B cell (primary cell): ENCODE data around the gene SLC4A5. TPM values are rescaled to one million over a fixed set of nuclear protein-coding genes. Genes with fewer than 3 reads are reported as not detected.
A peak's percentile ranks its signal among the peaks of the same experiment; 100 is the strongest.
"Not testable (repeated sequence)": the region's sequence is repeated elsewhere in the genome, so short reads cannot be mapped to it uniquely, and the experiment has no call there.

Source experiments
- ATAC-seq: fragments of 200-7000 bp; cut with Tn5 transposase; one replicate; pipeline ENCODE4 v1.10.0; 2021; ENCODE audit warnings: low read depth, mild to moderate bottlenecking, moderate number of reproducible peaks, moderate library complexity
- CTCF ChIA-PET: fragments of 350-600 bp; sonication (Branson Sonifier 250); formaldehyde crosslinking; loops from one replicate; lab custom pipeline; 2021; ENCODE audit warnings: antibody characterized with exemption, inconsistent platforms; lab: Charles Lee
- POLR2A ChIA-PET: fragments of 350-600 bp; sonication (Branson Sonifier 250); formaldehyde crosslinking; loops from one replicate; lab custom pipeline; 2021; ENCODE audit warnings: antibody characterized with exemption; lab: Charles Lee
- DNase-seq: peaks from one replicate; pipeline ENCODE4 v3.0.0; 2013
- H2AFZ ChIP-seq: 2 replicates; pipeline ENCODE4 v1.6.1; 2012; ENCODE audit warnings: mild to moderate bottlenecking, low read depth, low read length; ENCODE audit not compliant: insufficient read depth, poor library complexity, severe bottlenecking
- H3K27ac ChIP-seq, 2 donors: 1 replicate in 1 of 2; 2 replicates in 1 of 2; pipeline ENCODE4 v1.5.1; 2012 to 2013; ENCODE audit warnings: low read length in 2 of 2, mild to moderate bottlenecking in 2 of 2, moderate library complexity in 1 of 2
- H3K27me3 ChIP-seq, 4 experiments: fragments of 200-600 bp in 1 of 4; sonication (generic) in 1 of 4; replicated peaks in 1 of 4; 1 replicate in 2 of 4; 2 replicates in 2 of 4; pipeline versions ENCODE4 v1.6.1 to v1.7.0; 2013 to 2016; ENCODE audit warnings: low read length in 3 of 4, mild to moderate bottlenecking in 2 of 4, mixed read lengths in 1 of 4, moderate library complexity in 1 of 4; ENCODE audit not compliant: insufficient read depth in 4 of 4, control insufficient read depth in 3 of 4; ENCODE audit errors: control extremely low read depth in 1 of 4
- H3K36me3 ChIP-seq, 2 experiments: replicated peaks in 1 of 2; 1 replicate in 1 of 2; 2 replicates in 1 of 2; pipeline versions ENCODE4 v1.6.1 to v1.7.1; 2013; ENCODE audit warnings: low read length in 1 of 2; ENCODE audit not compliant: insufficient read depth in 2 of 2, control insufficient read depth in 1 of 2; ENCODE audit errors: control extremely low read depth in 1 of 2, extremely low read depth in 1 of 2
- H3K4me1 ChIP-seq, 2 donors: fragments of 200-600 bp in 1 of 2; sonication (generic) in 1 of 2; 1 replicate in 1 of 2; 2 replicates in 1 of 2; pipeline versions ENCODE4 v1.5.1 to v1.6.1; 2013 to 2017; ENCODE audit warnings: low read length in 2 of 2; ENCODE audit not compliant: control insufficient read depth in 2 of 2, insufficient read depth in 2 of 2
- H3K4me2 ChIP-seq: replicated peaks from 2 replicates; pipeline ENCODE3; 2012; ENCODE audit warnings: mild to moderate bottlenecking, low read depth, low read length; ENCODE audit not compliant: poor library complexity, severe bottlenecking
- H3K4me3 ChIP-seq, 5 experiments: fragments of 200-600 bp in 1 of 5; sonication (generic) in 1 of 5; 1 replicate in 3 of 5; 2 replicates in 2 of 5; pipeline versions ENCODE4 v1.5.1 to v1.7.0; 2011 to 2016; ENCODE audit warnings: low read length in 4 of 5, mild to moderate bottlenecking in 4 of 5, low read depth in 2 of 5, control low read depth in 1 of 5, moderate library complexity in 1 of 5; ENCODE audit not compliant: insufficient read depth in 1 of 5; ENCODE audit errors: control extremely low read depth in 1 of 5, extremely low read depth in 1 of 5
- H3K79me2 ChIP-seq: fragments of 200-600 bp; sonication (generic); one replicate; pipeline ENCODE4 v1.6.0; 2016; ENCODE audit warnings: low read length; ENCODE audit not compliant: control insufficient read depth, insufficient read depth
- H3K9ac ChIP-seq: fragments of 200-600 bp; sonication (generic); 2 replicates; pipeline ENCODE4 v1.6.1; 2017; ENCODE audit warnings: mild to moderate bottlenecking, low read length, moderate library complexity
- H3K9me3 ChIP-seq, 3 donors: one replicate each; pipeline versions ENCODE4 v1.6.1 to v1.7.1; 2013; ENCODE audit warnings: low read length in 2 of 3; ENCODE audit not compliant: control insufficient read depth in 2 of 3, insufficient read depth in 1 of 3; ENCODE audit errors: control extremely low read depth in 1 of 3
- H4K20me1 ChIP-seq: 2 replicates; pipeline ENCODE4 v1.6.0; 2012; ENCODE audit warnings: mild to moderate bottlenecking, low read length; ENCODE audit not compliant: insufficient read depth, control insufficient read depth, poor library complexity, severe bottlenecking
- H3K27ac Mint-ChIP-seq: one replicate; pipeline ENCODE4 v1.8.0; 2021; ENCODE audit warnings: mixed read lengths
- H3K27me3 Mint-ChIP-seq: one replicate; pipeline ENCODE4 v1.8.0; 2021; ENCODE audit warnings: mixed read lengths
- H3K4me1 Mint-ChIP-seq: one replicate; pipeline ENCODE4 v1.8.0; 2021; ENCODE audit warnings: mixed read lengths
- H3K4me3 Mint-ChIP-seq: one replicate; pipeline ENCODE4 v1.8.0; 2021; ENCODE audit warnings: mixed read lengths
- H3K9me3 Mint-ChIP-seq: one replicate; pipeline ENCODE4 v1.8.0; 2022; ENCODE audit warnings: mixed read lengths; ENCODE audit not compliant: insufficient read depth
- CTCF ChIP-seq: fragments of 200-600 bp; IDR thresholded peaks from one replicate; pipeline ENCODE4 v1.8.0; 2022; ENCODE audit warnings: antibody characterized with exemption, mild to moderate bottlenecking
- EZH2 ChIP-seq: IDR thresholded peaks from 2 replicates; pipeline ENCODE4 v1.6.1; 2012; ENCODE audit warnings: borderline replicate concordance, low read depth, mild to moderate bottlenecking, moderate library complexity, low read length; ENCODE audit not compliant: insufficient read depth, poor library complexity, severe bottlenecking
- WGBS: methylation state at CpG from one replicate; pipeline ENCODE4 v1.1.5; 2013; ENCODE audit warnings: missing lambda C conversion rate; ENCODE audit not compliant: insufficient coverage; 5-methylcytosine and 5-hydroxymethylcytosine counted together
- intact Hi-C: fragments of 100-400 bp; cut with micrococcal nuclease; formaldehyde crosslinking; loops from one replicate; pipeline ENCODE4 v1.10.0; 2022
- polyA plus RNA-seq: library from polyadenylated mRNA; depleted of rRNA; stranded (reverse); fragments of >200 nt; gene quantifications from 2 replicates; pipeline ENCODE4 v1.2.3, GENCODE V29; 2012
- total RNA-seq, 2 donors: library from RNA; stranded (reverse); fragments of 120-200 nt in 1 of 2; gene quantifications; 1 replicate in 1 of 2; 2 replicates in 1 of 2; pipeline versions ENCODE4 v1.2.3 to v1.2.4, GENCODE V29; 2013 to 2022

The SLC4A5 gene
- total and polyA plus RNA-seq, 2 donors (not counting 1 experiment from before 2014, with no cell fraction given) = 3.3 to 9.7 TPM

- Mint-ChIP-seq H3K4me1 (peaks cover 25% of the 10 kb centered on the region), H3K4me3 (no peak overlapping the region), H3K27me3 (no peaks in the 10 kb centered on the region), H3K9me3 (no peaks in the 10 kb centered on the region), H3K27ac (no peak overlapping the region)
- Histone ChIP-seq H3K36me3 (no peaks in the 10 kb centered on the region), H3K4me3 (no peak overlapping the region), H3K27ac (no peak overlapping the region), H4K20me1 (no peaks in the 10 kb centered on the region), H3K79me2 (peaks cover 5% of the 10 kb centered on the region), H3K4me1 (peaks cover 21 to 27% of the 10 kb centered on the region in 2 donors), H3K27me3 (no peaks in the 10 kb centered on the region), H3K9ac (no peak overlapping the region), H3K4me2 (no peak overlapping the region), H3K9me3 (peaks cover 0 to 15% (median 0%) of the 10 kb centered on the region in 3 donors), H2AFZ (no peak overlapping the region)
- ChIA-PET POLR2A (no interaction called here), CTCF (interaction anchor here (2.1 to 4.9 kb wide), 2 partner anchors 10 kb away, joined by 7 to 29 read pairs; partner anchors contain the start of genes MOB1A and MTHFD2)
- TF ChIP-seq CTCF = no peak
- TF ChIP-seq EZH2 = no peak
- intact Hi-C loops = no loop called here
- 88% methylated on average over 1 of the region's 3 CpGs for WGBS
- ATAC-seq = no peak
- DNase-seq = no peak
Measured at GRCh38 chr2:74188696-74189095, 154.5 kb downstream of the SLC4A5 start.

GRCh38 chr2:74188018-74188601, 155.1 kb downstream of the SLC4A5 start:
- no peak overlapping the region for H3K4me3 ChIP-seq
- POLR2A ChIA-PET = no interaction called here
- H3K36me3 ChIP-seq = no peaks in the 10 kb centered on the region
- TF ChIP-seq EZH2 = no peak
- TF ChIP-seq CTCF = no peak
- H3K4me1 ChIP-seq = peaks cover 24 to 31% of the 10 kb centered on the region in 2 donors
- no peak overlapping the region for H3K4me3 Mint-ChIP-seq
- no peaks in the 10 kb centered on the region for H4K20me1 ChIP-seq
- no peak overlapping the region for H2AFZ ChIP-seq
- CTCF ChIA-PET = interaction anchor here (2.1 to 4.9 kb wide), 2 partner anchors 9 to 11 kb away, joined by 7 to 29 read pairs; partner anchors contain the start of genes MOB1A and MTHFD2
- H3K9me3 Mint-ChIP-seq = no peaks in the 10 kb centered on the region
- WGBS = 99% methylated on average over 5 of the region's 6 CpGs
- intact Hi-C loops = no loop called here
- H3K27me3 Mint-ChIP-seq = no peaks in the 10 kb centered on the region
- no peak overlapping the region for H3K27ac Mint-ChIP-seq
- H3K9me3 ChIP-seq = peaks cover 0 to 15% (median 0%) of the 10 kb centered on the region in 3 donors
- H3K79me2 ChIP-seq = peaks cover 5% of the 10 kb centered on the region
- no peak overlapping the region for H3K9ac ChIP-seq
- H3K4me1 Mint-ChIP-seq = peaks cover 27% of the 10 kb centered on the region
- H3K27me3 ChIP-seq = no peaks in the 10 kb centered on the region
- ATAC-seq (no peak), DNase-seq (no peak)
- H3K4me2 ChIP-seq = no peak overlapping the region
- H3K27ac ChIP-seq = no peak overlapping the region

- H3K9me3 Mint-ChIP-seq, H3K27me3 ChIP-seq, ATAC-seq, H3K9ac ChIP-seq, H3K79me2 ChIP-seq, H3K27me3 Mint-ChIP-seq, H3K4me3 ChIP-seq, DNase-seq, H4K20me1 ChIP-seq, H2AFZ ChIP-seq, H3K36me3 ChIP-seq: not testable (repeated sequence)
- Mint-ChIP-seq H3K27ac (peak overlapping the region; percentile 37), H3K4me1 (peaks cover 33% of the 10 kb centered on the region), H3K4me3 (peak overlapping the region; percentile 80)
- intact Hi-C loops = loop anchor here (1.0 kb wide), 2 partner anchors 8 to 13 kb away; partner anchors contain the start of gene MOB1A
- 100% methylated on average over 10 of the region's 15 CpGs for WGBS
- peak overlapping the region; percentile 59 for H3K4me2 ChIP-seq
- CTCF ChIA-PET = interaction anchor here (0.8 to 4.9 kb wide), 3 partner anchors 12 to 18 kb away, joined by 3 to 29 read pairs (median 4); partner anchors contain the start of gene MTHFD2
- H3K4me1 ChIP-seq = peaks cover 32 to 42% of the 10 kb centered on the region in 2 donors
- POLR2A ChIA-PET = interaction anchor here (1.1 to 1.9 kb wide), 3 partner anchors 11 to 19 kb away, joined by 3 to 11 read pairs (median 8); partner anchors contain the start of gene MTHFD2
- peak overlapping the region in 1 of 2 donors; percentile 57 for H3K27ac ChIP-seq
- peaks cover 0 to 15% (median 0%) of the 10 kb centered on the region in 3 donors for H3K9me3 ChIP-seq
Measured at GRCh38 chr2:74186706-74187105, 156.5 kb downstream of the SLC4A5 start.
